Stimulated activated CD4-positive, alpha-beta T cell treated with anti-CD3 and anti-CD28 coated beads, Interleukin-12 subunit alpha, Interleukin-12 subunit beta, amount 100 ng/mL, for 4 hours (primary cell): ENCODE data around the gene MSANTD4.
"Not testable (repeated sequence)": the region's sequence is repeated elsewhere in the genome, so short reads cannot be mapped to it uniquely, and the experiment has no call there.

ENCODE experiments used
- DNase-seq: peaks from one replicate; pipeline ENCODE4 v3.0.0-alpha.2; 2020

Gene MSANTD4

GRCh38 chr11:106021967-106022794 lies at the start of gene MSANTD4:
MSANTD4 (minus strand) TSS chr11:106022240; CDS start chr11:106010917, 11,323 bp downstream.
- peak; percentile 95 for DNase-seq

GRCh38 chr11:106070606-106071005 lies 48.6 kb upstream of the MSANTD4 start:
- no peak for DNase-seq

- DNase-seq = no peak
These were observed 41.0 kb upstream of the MSANTD4 start for GRCh38 chr11:106063009-106063408.

GRCh38 chr11:106061954-106062949 lies 40.2 kb upstream of the MSANTD4 start:
- no peak for DNase-seq

GRCh38 chr11:106061249-106061784 lies 39.3 kb upstream of the MSANTD4 start:
- DNase-seq = no peak

- no peak for DNase-seq
These were observed 37.6 kb upstream of the MSANTD4 start for GRCh38 chr11:106059617-106060016.

- DNase-seq = not testable (repeated sequence)
These were observed 36.3 kb upstream of the MSANTD4 start for GRCh38 chr11:106058377-106058776.

- no peak for DNase-seq
These were observed 29.1 kb upstream of the MSANTD4 start for GRCh38 chr11:106051103-106051502.

GRCh38 chr11:106049727-106050476 lies 27.9 kb upstream of the MSANTD4 start:
- no peak for DNase-seq

- DNase-seq = no peak
These were observed 25.6 kb upstream of the MSANTD4 start for GRCh38 chr11:106047631-106048030.

- DNase-seq = no peak
These were observed 21.5 kb upstream of the MSANTD4 start for GRCh38 chr11:106043540-106043939.

GRCh38 chr11:106032861-106033260 lies 10.8 kb upstream of the MSANTD4 start:
- no peak for DNase-seq

- DNase-seq = no peak
These were observed 9.9 kb upstream of the MSANTD4 start for GRCh38 chr11:106031936-106032335.

- no peak for DNase-seq
These were observed 9.3 kb upstream of the MSANTD4 start for GRCh38 chr11:106031202-106031810.

GRCh38 chr11:106030609-106031008 lies 8.6 kb upstream of the MSANTD4 start:
- no peak for DNase-seq

GRCh38 chr11:106022795-106023275 lies 795 bp upstream of the MSANTD4 start:
- DNase-seq = no peak

GRCh38 chr11:106021181-106021966 lies 666 bp downstream of the MSANTD4 start:
- no peak for DNase-seq

GRCh38 chr11:106017093-106017492 lies 4.9 kb downstream of the MSANTD4 start:
- no peak for DNase-seq

GRCh38 chr11:106015066-106015465 lies 7.0 kb downstream of the MSANTD4 start:
- DNase-seq = no peak

GRCh38 chr11:106014620-106015019 lies 7.4 kb downstream of the MSANTD4 start:
- DNase-seq = no peak

- DNase-seq = no peak
These were observed 8.0 kb downstream of the MSANTD4 start for GRCh38 chr11:106014035-106014434.
